ENCODE results near the gene FOCAD. TPM values are rescaled to one million over a fixed set of nuclear protein-coding genes. Genes with fewer than 3 reads are reported as not detected.
"Not testable (repeated sequence)": the region's sequence is repeated elsewhere in the genome, so short reads cannot be mapped to it uniquely, and the experiment has no call there.

FOCAD gene
- 10 to 100 TPM in 11 of 12 donors, not detected in 1; 14.9 to 24.1 (median 19.4) TPM for polyA plus RNA-seq (ENCODE audit: insufficient read length in 12 of 12)
- long read RNA-seq, donor 1, partial matches to known transcripts = 25 of 27 reads
- long read RNA-seq, donor 1, other reads (novel, unspliced or antisense) = 0 of 27 reads
- long read RNA-seq, donor 2, partial matches to known transcripts = 5 of 5 reads
- long read RNA-seq, donor 2, other reads (novel, unspliced or antisense) = 0 of 5 reads
- long read RNA-seq, donor 3, partial matches to known transcripts = 7 of 8 reads
- long read RNA-seq, donor 3, other reads (novel, unspliced or antisense) = 0 of 8 reads
- long read RNA-seq, donor 4, partial matches to known transcripts = 5 of 7 reads
- long read RNA-seq, donor 4, other reads (novel, unspliced or antisense) = 0 of 7 reads
- long read RNA-seq, donor 5 = 0 reads
- long read RNA-seq, donor 6, partial matches to known transcripts = 8 of 8 reads
- long read RNA-seq, donor 6, other reads (novel, unspliced or antisense) = 0 of 8 reads
- long read RNA-seq, donor 7 = 0 reads
- long read RNA-seq, donor 8, full-length matches to known transcripts = 1 of 18 reads
- long read RNA-seq, donor 8, partial matches to known transcripts = 17 of 18 reads
- long read RNA-seq, donor 8, other reads (novel, unspliced or antisense) = 0 of 18 reads
- long read RNA-seq, donor 9, partial matches to known transcripts = 10 of 10 reads
- long read RNA-seq, donor 9, other reads (novel, unspliced or antisense) = 0 of 10 reads
- long read RNA-seq, donor 10, partial matches to known transcripts = 12 of 12 reads
- long read RNA-seq, donor 10, other reads (novel, unspliced or antisense) = 0 of 12 reads
- long read RNA-seq, donor 11, partial matches to known transcripts = 14 of 14 reads
- long read RNA-seq, donor 11, other reads (novel, unspliced or antisense) = 0 of 14 reads

GRCh38 chr9:20684035-20684874, at the start of gene FOCAD:
TSS of gene FOCAD (plus strand) at chr9:20684259. CDS start at chr9:20715354, 31,095 bp downstream.
- peak; percentile 94 for DNase-seq

GRCh38 chr9:20634895-20635294, 49.2 kb upstream of the FOCAD start:
- DNase-seq = no peak

GRCh38 chr9:20636888-20637440, 47.1 kb upstream of the FOCAD start:
- no peak for DNase-seq

GRCh38 chr9:20640331-20641187, 43.5 kb upstream of the FOCAD start:
- DNase-seq = no peak

GRCh38 chr9:20642045-20642444, 42.0 kb upstream of the FOCAD start:
- DNase-seq = no peak

- no peak for DNase-seq
These were observed 40.4 kb upstream of the FOCAD start for GRCh38 chr9:20643660-20644059.

GRCh38 chr9:20646656-20647055, 37.4 kb upstream of the FOCAD start:
- no peak for DNase-seq

- no peak for DNase-seq
These were observed 34.7 kb upstream of the FOCAD start for GRCh38 chr9:20649381-20649780.

GRCh38 chr9:20650313-20650712, 33.7 kb upstream of the FOCAD start:
- DNase-seq = no peak

- DNase-seq = no peak
These were observed 33.2 kb upstream of the FOCAD start for GRCh38 chr9:20650750-20651299.

- DNase-seq = no peak
These were observed 32.1 kb upstream of the FOCAD start for GRCh38 chr9:20651939-20652338.

- not testable (repeated sequence) for DNase-seq
These were observed 25.8 kb upstream of the FOCAD start for GRCh38 chr9:20658246-20658667.

GRCh38 chr9:20658677-20659473, 25.2 kb upstream of the FOCAD start:
- DNase-seq = no peak

- no peak for DNase-seq
These were observed 24.5 kb upstream of the FOCAD start for GRCh38 chr9:20659474-20659967.

- no peak for DNase-seq
These were observed 21.9 kb upstream of the FOCAD start for GRCh38 chr9:20662156-20662555.

GRCh38 chr9:20663133-20663532, 20.9 kb upstream of the FOCAD start:
- DNase-seq = no peak

- no peak for DNase-seq
These were observed 19.6 kb upstream of the FOCAD start for GRCh38 chr9:20664501-20664900.

GRCh38 chr9:20670395-20670794, 13.7 kb upstream of the FOCAD start:
- DNase-seq = no peak

- no peak for DNase-seq
These were observed 12.4 kb upstream of the FOCAD start for GRCh38 chr9:20671635-20672034.

All from muscle of arm (tissue), 14 donors.